ENCODE data around the gene LIPE.
A peak's percentile ranks its signal among the peaks of the same experiment; 100 is the strongest.

The LIPE gene

DNA sequence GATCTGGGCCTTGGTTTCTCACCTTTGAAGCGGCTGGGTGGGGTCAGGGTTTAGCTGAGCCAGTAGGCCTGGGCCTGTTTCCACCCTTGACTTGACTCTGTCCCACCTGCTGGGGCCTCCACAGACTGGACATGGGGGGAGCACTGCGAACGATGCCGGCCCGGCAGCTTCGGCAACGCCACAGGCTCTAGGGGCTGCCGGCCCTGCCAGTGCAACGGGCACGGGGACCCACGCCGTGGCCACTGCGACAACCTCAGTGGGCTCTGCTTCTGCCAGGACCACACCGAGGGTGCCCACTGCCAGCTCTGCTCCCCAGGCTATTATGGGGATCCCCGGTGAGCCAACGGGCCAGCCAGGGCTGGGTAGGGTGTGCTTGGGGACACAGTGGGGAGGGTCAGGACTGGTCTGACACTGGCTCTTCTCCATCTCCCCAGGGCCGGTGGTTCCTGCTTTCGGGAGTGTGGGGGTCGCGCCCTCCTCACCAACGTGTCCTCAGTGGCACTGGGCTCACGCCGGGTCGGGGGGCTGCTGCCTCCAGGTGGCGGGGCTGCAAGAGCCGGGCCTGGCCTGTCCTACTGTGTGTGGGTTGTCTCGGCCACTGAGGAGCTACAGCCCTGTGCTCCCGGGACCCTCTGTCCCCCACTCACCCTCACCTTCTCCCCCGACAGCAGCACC lies 73.7 kb downstream of the LIPE start:
- DNase-seq (ENCODE audit: low spot score), result no peak

- DNase-seq (ENCODE audit: low spot score), result peak; percentile 89
Observed at GRCh38 chr19:42352301-42353259, 74.6 kb downstream of the LIPE start.
